ENCODE results near the gene HLA-B. TPM values are rescaled to one million over a fixed set of nuclear protein-coding genes. Genes with fewer than 3 reads are reported as not detected.

HLA-B gene
- total RNA-seq, 1 experiment from 2014 or later: 68.6 TPM

DNA sequence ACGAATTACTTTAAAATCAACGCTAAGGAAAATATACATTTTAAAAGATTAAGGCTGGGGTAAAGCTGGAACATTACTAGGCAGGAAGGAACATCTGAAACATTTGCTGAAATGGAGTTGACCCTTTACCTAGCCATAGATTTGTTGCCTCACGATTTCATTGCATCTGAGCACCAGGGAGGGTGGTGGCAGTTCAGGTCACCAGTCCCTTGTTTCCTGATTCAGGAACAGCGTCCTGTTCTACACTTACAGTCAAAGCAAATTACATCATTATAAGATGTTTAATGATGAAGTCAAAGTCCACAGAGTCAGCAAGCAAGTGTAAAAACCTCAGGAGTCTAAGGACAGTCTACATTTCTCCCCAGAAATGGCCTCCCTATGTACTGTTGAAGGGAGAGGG lies 37.4 kb upstream of the HLA-B start:
- no peak overlapping the region for H2BK120ac ChIP-seq (ENCODE audit: low read depth, low read length, poor library complexity, severe bottlenecking)
- TF ChIP-seq, protein P1, sequence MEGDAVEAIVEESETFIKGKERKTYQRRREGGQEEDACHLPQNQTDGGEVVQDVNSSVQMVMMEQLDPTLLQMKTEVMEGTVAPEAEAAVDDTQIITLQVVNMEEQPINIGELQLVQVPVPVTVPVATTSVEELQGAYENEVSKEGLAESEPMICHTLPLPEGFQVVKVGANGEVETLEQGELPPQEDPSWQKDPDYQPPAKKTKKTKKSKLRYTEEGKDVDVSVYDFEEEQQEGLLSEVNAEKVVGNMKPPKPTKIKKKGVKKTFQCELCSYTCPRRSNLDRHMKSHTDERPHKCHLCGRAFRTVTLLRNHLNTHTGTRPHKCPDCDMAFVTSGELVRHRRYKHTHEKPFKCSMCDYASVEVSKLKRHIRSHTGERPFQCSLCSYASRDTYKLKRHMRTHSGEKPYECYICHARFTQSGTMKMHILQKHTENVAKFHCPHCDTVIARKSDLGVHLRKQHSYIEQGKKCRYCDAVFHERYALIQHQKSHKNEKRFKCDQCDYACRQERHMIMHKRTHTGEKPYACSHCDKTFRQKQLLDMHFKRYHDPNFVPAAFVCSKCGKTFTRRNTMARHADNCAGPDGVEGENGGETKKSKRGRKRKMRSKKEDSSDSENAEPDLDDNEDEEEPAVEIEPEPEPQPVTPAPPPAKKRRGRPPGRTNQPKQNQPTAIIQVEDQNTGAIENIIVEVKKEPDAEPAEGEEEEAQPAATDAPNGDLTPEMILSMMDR (conservative IDR thresholded peaks at IDR 0.05): no peak
- H3K27ac Mint-ChIP-seq: no peak overlapping the region
- no peak overlapping the region for H3K4ac ChIP-seq (ENCODE audit: low read depth, low read length)
- no peak overlapping the region for H4K91ac ChIP-seq (ENCODE audit: insufficient read length, low read depth, low read length)
- H3K14ac ChIP-seq (ENCODE audit: insufficient read depth, low read length): no peak overlapping the region
- no peaks in the 10 kb centered on the region; the same call in 1 of the 2 replicates for H3K4me1 ChIP-seq (ENCODE audit: insufficient read depth, low read length)
- no peak overlapping the region for H3T11ph ChIP-seq (ENCODE audit: low read length)
- no peak overlapping the region for H4K8ac ChIP-seq (replicated peaks; ENCODE audit: insufficient read length, low read depth, low read length)
- no peak overlapping the region for H2AK5ac ChIP-seq (ENCODE audit: insufficient read length, low read length)
- H4K5ac ChIP-seq (ENCODE audit: insufficient read length, low read depth, low read length): no peak overlapping the region
- no peak overlapping the region for H3K27ac ChIP-seq (ENCODE audit: insufficient read length, low read depth, low read length)
- no peak overlapping the region for H3K4me3 Mint-ChIP-seq
- H2BK20ac ChIP-seq (ENCODE audit: low read depth, low read length, poor library complexity, severe bottlenecking): no peak overlapping the region
- DNase-seq: no peak
- no peak overlapping the region for H2AFZ ChIP-seq (ENCODE audit: low read length)
- no peak overlapping the region for H3K56ac ChIP-seq (ENCODE audit: insufficient read length, low read depth, low read length)
- H4K20me1 ChIP-seq (ENCODE audit: control insufficient read depth, insufficient read depth, insufficient read length): no peaks in the 10 kb centered on the region
- H3K9me3 Mint-ChIP-seq: peaks cover 3 to 19% of the 10 kb centered on the region in 2 experiments; a peak in 4 of 5 replicates
- H3K9me3 ChIP-seq (ENCODE audit: control insufficient read depth, low read depth, low read length): no peaks in the 10 kb centered on the region
- no peaks in the 10 kb centered on the region for H3K27me3 ChIP-seq (ENCODE audit: insufficient read depth, low read length)
- peaks cover 32% of the 10 kb centered on the region for H3K27me3 Mint-ChIP-seq (ENCODE audit: low read depth)
- H3K79me2 ChIP-seq (ENCODE audit: insufficient read depth, low read length): no peaks in the 10 kb centered on the region
- WGBS (ENCODE audit: extremely low coverage, insufficient read length, low lambda C conversion rate): no CpG with 5 or more reads among the region's 4 CpGs
- peaks cover 3 to 6% (median 3%) of the 10 kb centered on the region in 3 experiments for H3K36me3 Mint-ChIP-seq (ENCODE audit: insufficient read depth in 1 of 3, low read depth in 3 of 3)
- H3K4me2 ChIP-seq (ENCODE audit: insufficient read depth, insufficient read length, low read length): no peak overlapping the region
- H2BK5ac ChIP-seq (ENCODE audit: insufficient read length, low read length): no peak overlapping the region
- no peak overlapping the region for H3K23ac ChIP-seq (ENCODE audit: insufficient read length, low read depth, low read length)
- H3K4me1 Mint-ChIP-seq: peaks cover 40% of the 10 kb centered on the region in 2 experiments
- H3K18ac ChIP-seq (ENCODE audit: insufficient read length, low read depth, low read length): no peak overlapping the region
- no peak overlapping the region for H2BK12ac ChIP-seq (ENCODE audit: insufficient read length, low read depth, low read length)
- H2BK15ac ChIP-seq (ENCODE audit: low read depth, low read length): no peak overlapping the region
- no peak overlapping the region for H3K9ac ChIP-seq (ENCODE audit: extremely low read depth, insufficient read length, low read length)
- no peaks in the 10 kb centered on the region for H3K23me2 ChIP-seq (ENCODE audit: insufficient read length, low read depth, low read length, poor library complexity, severe bottlenecking)
- no peaks in the 10 kb centered on the region for H3K79me1 ChIP-seq (ENCODE audit: insufficient read depth, low read depth, low read length, poor library complexity, severe bottlenecking)
